MM.1S (cell line): ENCODE results near the gene TECPR2.

Experiments used
- DNase-seq: peaks from one replicate; pipeline ENCODE4 v3.0.0-alpha.2; 2015
- H2AFZ ChIP-seq: fragments of 300-600 bp; sonication (generic); 2 replicates; pipeline ENCODE4 v1.6.0; 2016; ENCODE audit warnings: antibody characterized with exemption, low read length
- H3F3A ChIP-seq: fragments of 300-600 bp; sonication (generic); 2 replicates; pipeline ENCODE4 v1.6.1; 2016; ENCODE audit warnings: mild to moderate bottlenecking, antibody characterized with exemption, low read length, moderate library complexity, mixed read lengths; ENCODE audit not compliant: insufficient read depth
- H3K27ac ChIP-seq: fragments of 300-600 bp; sonication (generic); 2 replicates; pipeline ENCODE4 v1.5.1; 2016; ENCODE audit warnings: mild to moderate bottlenecking, low read length
- H3K27me3 ChIP-seq: fragments of 300-600 bp; sonication (generic); replicated peaks from 2 replicates; pipeline ENCODE4 v1.6.0; 2016; ENCODE audit warnings: low read length; ENCODE audit not compliant: insufficient read depth
- H3K36me3 ChIP-seq: fragments of 300-600 bp; sonication (generic); replicated peaks from 2 replicates; pipeline ENCODE4 v1.6.1; 2016; ENCODE audit warnings: mild to moderate bottlenecking, low read length, mixed read lengths; ENCODE audit not compliant: insufficient read depth
- H3K4me1 ChIP-seq: fragments of 300-600 bp; sonication (generic); 2 replicates; pipeline ENCODE4 v1.6.1; 2016; ENCODE audit warnings: low read length, mixed read lengths
- H3K4me2 ChIP-seq: fragments of 300-600 bp; sonication (generic); 2 replicates; pipeline ENCODE4 v1.6.0; 2016; ENCODE audit warnings: low read depth, low read length
- H3K4me3 ChIP-seq: fragments of 300-600 bp; sonication (generic); 2 replicates; pipeline ENCODE4 v1.5.1; 2016; ENCODE audit warnings: low read length, mixed read lengths
- H3K79me2 ChIP-seq: fragments of 300-600 bp; sonication (generic); 2 replicates; pipeline ENCODE4 v1.6.1; 2016; ENCODE audit warnings: mixed run types, low read length, mixed read lengths
- H3K9ac ChIP-seq: fragments of 300-600 bp; sonication (generic); 2 replicates; pipeline ENCODE4 v1.6.1; 2016; ENCODE audit warnings: low read length, mixed read lengths
- H3K9me2 ChIP-seq: fragments of 300-600 bp; sonication (generic); replicated peaks from 2 replicates; pipeline ENCODE4 v1.6.1; 2016; ENCODE audit warnings: mild to moderate bottlenecking, low read length, mixed read lengths; ENCODE audit not compliant: insufficient read depth
- H3K9me3 ChIP-seq: fragments of 300-600 bp; sonication (generic); replicated peaks from 2 replicates; pipeline ENCODE4 v1.6.1; 2016; ENCODE audit warnings: mild to moderate bottlenecking, low read length, mixed read lengths; ENCODE audit not compliant: insufficient read depth
- H4K20me1 ChIP-seq: fragments of 300-600 bp; sonication (generic); 2 replicates; pipeline ENCODE4 v1.6.1; 2016; ENCODE audit warnings: mild to moderate bottlenecking, low read length, moderate library complexity, mixed read lengths; ENCODE audit not compliant: insufficient read depth
- CTCF ChIP-seq: fragments of 300-600 bp; sonication (generic); IDR thresholded peaks from 2 replicates; pipeline ENCODE4 v1.5.1; 2016; ENCODE audit warnings: antibody characterized with exemption, low read length, mixed read lengths
- EZH2 ChIP-seq: fragments of 300-600 bp; sonication (generic); optimal IDR thresholded peaks from 2 replicates; pipeline ENCODE3; 2017; ENCODE audit warnings: low read depth, mild to moderate bottlenecking, antibody characterized with exemption, low read length, mixed read lengths
- EZH2phosphoT487 ChIP-seq: fragments of 300-600 bp; sonication (generic); IDR thresholded peaks from 2 replicates; pipeline ENCODE4 v1.6.1; 2018; ENCODE audit warnings: antibody characterized with exemption, low read length

Gene TECPR2

GRCh38 chr14:102333390-102333789, 29.4 kb upstream of the TECPR2 start:
- H3K36me3 ChIP-seq, result no peaks in the 10 kb centered on the region

GRCh38 chr14:102333795-102334705, 28.7 kb upstream of the TECPR2 start:
- Histone ChIP-seq H3K9me2 (no peaks in the 10 kb centered on the region), H3K36me3 (no peaks in the 10 kb centered on the region), H4K20me1 (no peaks in the 10 kb centered on the region), H3K9ac (no peak overlapping the region), H3K79me2 (no peaks in the 10 kb centered on the region), H3K4me1 (no peaks in the 10 kb centered on the region), H3K27me3 (no peaks in the 10 kb centered on the region), H3K4me3 (no peak overlapping the region), H3F3A (no peaks in the 10 kb centered on the region), H3K27ac (no peak overlapping the region), H2AFZ (no peak overlapping the region), H3K9me3 (no peaks in the 10 kb centered on the region), H3K4me2 (no peak overlapping the region)
- DNase-seq, result no peak
- TF ChIP-seq EZH2phosphoT487, result no peak
- no peak for TF ChIP-seq EZH2
- TF ChIP-seq CTCF, result no peak

More at GRCh38 chr14:102333390-102333789, 29.4 kb upstream of the TECPR2 start:
- Histone ChIP-seq H3K27me3 (no peaks in the 10 kb centered on the region), H3K4me3 (no peak overlapping the region), H3K9me3 (no peaks in the 10 kb centered on the region), H3F3A (no peaks in the 10 kb centered on the region), H3K4me1 (no peaks in the 10 kb centered on the region), H2AFZ (no peak overlapping the region), H3K4me2 (no peak overlapping the region), H3K9ac (no peak overlapping the region), H3K79me2 (no peaks in the 10 kb centered on the region), H4K20me1 (no peaks in the 10 kb centered on the region), H3K9me2 (no peaks in the 10 kb centered on the region), H3K27ac (no peak overlapping the region)
- no peak for DNase-seq
- no peak for TF ChIP-seq EZH2phosphoT487
- TF ChIP-seq CTCF, result no peak
- TF ChIP-seq EZH2, result no peak

GRCh38 chr14:102335163-102335562, 27.6 kb upstream of the TECPR2 start:
- H3K9me2 ChIP-seq, result no peaks in the 10 kb centered on the region
- H3K4me2 ChIP-seq, result no peak overlapping the region
- no peak overlapping the region for H3K27ac ChIP-seq
- H2AFZ ChIP-seq, result no peak overlapping the region
- no peak overlapping the region for H3K9ac ChIP-seq
- no peak overlapping the region for H3K4me3 ChIP-seq
- H3K36me3 ChIP-seq, result no peaks in the 10 kb centered on the region
- no peaks in the 10 kb centered on the region for H3F3A ChIP-seq
- no peaks in the 10 kb centered on the region for H3K9me3 ChIP-seq
- no peaks in the 10 kb centered on the region for H3K4me1 ChIP-seq
- H3K79me2 ChIP-seq, result no peaks in the 10 kb centered on the region
- DNase-seq, result no peak
- no peaks in the 10 kb centered on the region for H4K20me1 ChIP-seq
- H3K27me3 ChIP-seq, result no peaks in the 10 kb centered on the region
- TF ChIP-seq CTCF, result no peak
- TF ChIP-seq EZH2, result no peak
- no peak for TF ChIP-seq EZH2phosphoT487
